ENCODE data around the gene KIF5C.

GRCh38 chr2:148903979-148904378 is 29.0 kb downstream of the KIF5C start:
- TF ChIP-seq CTCF (IDR thresholded peaks at IDR 0.05; ENCODE audit: insufficient read depth, low read depth, low read length) (no peak), EZH2 (IDR thresholded peaks at IDR 0.05; ENCODE audit: insufficient read depth, low read length) (no peak)

Measured in astrocyte (in vitro differentiated cells and primary cell).